IPS-18a (cell line): ENCODE data around the gene LINGO4.

Experiments used
- H3K27ac ChIP-seq: one replicate; pipeline ENCODE4 v1.5.1; 2013; ENCODE audit warnings: low read length
- H3K27me3 ChIP-seq: one replicate; pipeline ENCODE4 v1.6.1; 2013; ENCODE audit warnings: mild to moderate bottlenecking, low read length; ENCODE audit not compliant: control insufficient read depth, insufficient read depth
- H3K36me3 ChIP-seq: one replicate; pipeline ENCODE4 v1.6.1; 2013; ENCODE audit warnings: low read depth, low read length; ENCODE audit not compliant: control insufficient read depth
- H3K4me1 ChIP-seq: one replicate; pipeline ENCODE4 v1.6.1; 2013; ENCODE audit warnings: low read depth, low read length; ENCODE audit not compliant: control insufficient read depth
- H3K4me3 ChIP-seq: one replicate; pipeline ENCODE4 v1.5.1; 2013; ENCODE audit warnings: low read length
- H3K9ac ChIP-seq: one replicate; pipeline ENCODE4 v1.6.1; 2013; ENCODE audit warnings: mild to moderate bottlenecking, low read length, moderate library complexity
- H3K9me3 ChIP-seq: one replicate; pipeline ENCODE4 v1.6.1; 2013; ENCODE audit warnings: low read depth, low read length; ENCODE audit not compliant: control insufficient read depth

Gene LINGO4

GRCh38 chr1:151841141-151841540, 35.9 kb upstream of the LINGO4 start:
- Histone ChIP-seq H3K9me3 (no peaks in the 10 kb centered on the region), H3K27me3 (peaks cover 34% of the 10 kb centered on the region), H3K4me3 (no peak overlapping the region), H3K36me3 (no peaks in the 10 kb centered on the region), H3K4me1 (peaks cover 11% of the 10 kb centered on the region), H3K27ac (no peak overlapping the region), H3K9ac (no peak overlapping the region)

GRCh38 chr1:151840421-151840820, 35.2 kb upstream of the LINGO4 start:
- Histone ChIP-seq H3K27ac (peak overlapping the region; percentile 56), H3K4me3 (peak overlapping the region; percentile 59), H3K9ac (peak overlapping the region; percentile 86), H3K36me3 (no peaks in the 10 kb centered on the region), H3K9me3 (no peaks in the 10 kb centered on the region), H3K4me1 (peaks cover 8% of the 10 kb centered on the region), H3K27me3 (peaks cover 34% of the 10 kb centered on the region)

- peak within 1 kb of the TSS; percentile 59 for H3K4me3 ChIP-seq
- no peaks in the 10 kb centered on the region for H3K36me3 ChIP-seq
- peaks cover 34% of the 10 kb centered on the region for H3K27me3 ChIP-seq
- H3K27ac ChIP-seq, result peak within 1 kb of the TSS; percentile 56
- H3K4me1 ChIP-seq, result peaks cover 8% of the 10 kb centered on the region
- H3K9me3 ChIP-seq, result no peaks in the 10 kb centered on the region
- peak within 1 kb of the TSS; percentile 86 for H3K9ac ChIP-seq
Measured at GRCh38 chr1:151839457-151840403, 34.5 kb upstream of the LINGO4 start, which contains the start of gene C2CD4D. TSS of gene C2CD4D (minus strand) at chr1:151839820. CDS start at chr1:151838989, 831 bp downstream.

- peak overlapping the region; percentile 86 for H3K9ac ChIP-seq
- peaks cover 8% of the 10 kb centered on the region for H3K4me1 ChIP-seq
- no peaks in the 10 kb centered on the region for H3K36me3 ChIP-seq
- H3K27ac ChIP-seq, result no peak overlapping the region
- peak overlapping the region; percentile 59 for H3K4me3 ChIP-seq
- peaks cover 34% of the 10 kb centered on the region for H3K27me3 ChIP-seq
- no peaks in the 10 kb centered on the region for H3K9me3 ChIP-seq
Measured at GRCh38 chr1:151839082-151839412, 33.8 kb upstream of the LINGO4 start.

GRCh38 chr1:151838222-151839081, 33.2 kb upstream of the LINGO4 start:
- Histone ChIP-seq H3K36me3 (no peaks in the 10 kb centered on the region), H3K4me1 (peaks cover 8% of the 10 kb centered on the region), H3K27me3 (peaks cover 34% of the 10 kb centered on the region), H3K4me3 (peak overlapping the region; percentile 59), H3K27ac (no peak overlapping the region), H3K9ac (peak overlapping the region; percentile 86), H3K9me3 (no peaks in the 10 kb centered on the region)

- H3K9me3 ChIP-seq, result no peaks in the 10 kb centered on the region
- peak overlapping the region; percentile 59 for H3K4me3 ChIP-seq
- peaks cover 34% of the 10 kb centered on the region for H3K27me3 ChIP-seq
- H3K27ac ChIP-seq, result no peak overlapping the region
- no peaks in the 10 kb centered on the region for H3K36me3 ChIP-seq
- H3K9ac ChIP-seq, result no peak overlapping the region
- peaks cover 8% of the 10 kb centered on the region for H3K4me1 ChIP-seq
Measured at GRCh38 chr1:151837884-151838221, 32.6 kb upstream of the LINGO4 start.

GRCh38 chr1:151837197-151837596, 32.0 kb upstream of the LINGO4 start:
- H3K27ac ChIP-seq, result no peak overlapping the region
- peaks cover 8% of the 10 kb centered on the region for H3K4me1 ChIP-seq

GRCh38 chr1:151835596-151835995, 30.4 kb upstream of the LINGO4 start:
- Histone ChIP-seq H3K9me3 (no peaks in the 10 kb centered on the region), H3K9ac (no peak overlapping the region), H3K4me3 (no peak overlapping the region), H3K36me3 (no peaks in the 10 kb centered on the region), H3K27ac (no peak overlapping the region), H3K4me1 (peaks cover 11% of the 10 kb centered on the region), H3K27me3 (peaks cover 30% of the 10 kb centered on the region)

More at GRCh38 chr1:151837197-151837596, 32.0 kb upstream of the LINGO4 start:
- H3K9ac ChIP-seq, result no peak overlapping the region
- no peak overlapping the region for H3K4me3 ChIP-seq
- H3K9me3 ChIP-seq, result no peaks in the 10 kb centered on the region
- peaks cover 34% of the 10 kb centered on the region for H3K27me3 ChIP-seq
- H3K36me3 ChIP-seq, result no peaks in the 10 kb centered on the region

GRCh38 chr1:151834239-151834638, 29.0 kb upstream of the LINGO4 start:
- Histone ChIP-seq H3K27me3 (peaks cover 28% of the 10 kb centered on the region), H3K9ac (no peak overlapping the region), H3K36me3 (no peaks in the 10 kb centered on the region), H3K27ac (no peak overlapping the region), H3K4me1 (peaks cover 14% of the 10 kb centered on the region), H3K4me3 (no peak overlapping the region), H3K9me3 (no peaks in the 10 kb centered on the region)

- H3K4me3 ChIP-seq, result no peak overlapping the region
Measured at GRCh38 chr1:151833172-151833900, 28.1 kb upstream of the LINGO4 start.

More at GRCh38 chr1:151833172-151833900, 28.1 kb upstream of the LINGO4 start:
- no peaks in the 10 kb centered on the region for H3K36me3 ChIP-seq
- peaks cover 14% of the 10 kb centered on the region for H3K4me1 ChIP-seq
- H3K27ac ChIP-seq, result no peak overlapping the region
- H3K27me3 ChIP-seq, result peaks cover 19% of the 10 kb centered on the region
- no peak overlapping the region for H3K9ac ChIP-seq
- no peaks in the 10 kb centered on the region for H3K9me3 ChIP-seq
